IMR-90 (cell line): ENCODE results near the gene IMP3.

Source experiments
- BHLHE40 ChIP-seq: fragments of 150-350 bp; IDR thresholded peaks from 2 replicates; pipeline ENCODE4 v1.6.1; 2016; ENCODE audit warnings: mild to moderate bottlenecking, low read depth, low read length
- CEBPB ChIP-seq: IDR thresholded peaks from 2 replicates; pipeline ENCODE4 v1.6.1; 2012; ENCODE audit warnings: low read depth, low read length, improper control_type of control experiment
- CTCF ChIP-seq: conservative IDR thresholded peaks from 2 replicates; pipeline ENCODE4 v1.5.1; 2012; ENCODE audit warnings: mild to moderate bottlenecking, low read depth, low read length, improper control_type of control experiment
- FOS ChIP-seq: fragments of 150-350 bp; IDR thresholded peaks from 2 replicates; pipeline ENCODE4 v1.6.1; 2016; ENCODE audit warnings: low read depth, low read length
- MAFK ChIP-seq: IDR thresholded peaks from 2 replicates; pipeline ENCODE4 v1.6.1; 2012; ENCODE audit warnings: low read depth, low read length, improper control_type of control experiment
- MAZ ChIP-seq: IDR thresholded peaks from 2 replicates; pipeline ENCODE4 v1.6.1; 2012; ENCODE audit warnings: low read depth, mild to moderate bottlenecking, low read length, improper control_type of control experiment, moderate library complexity, borderline replicate concordance
- MXI1 ChIP-seq: IDR thresholded peaks from 2 replicates; pipeline ENCODE4 v1.6.1; 2012; ENCODE audit warnings: low read depth, mild to moderate bottlenecking, low read length, moderate library complexity, borderline replicate concordance
- POLR2A ChIP-seq: IDR thresholded peaks from 2 replicates; pipeline ENCODE4 v1.6.1; 2012; ENCODE audit warnings: mild to moderate bottlenecking, low read depth, low read length
- RAD21 ChIP-seq: IDR thresholded peaks from 2 replicates; pipeline ENCODE4 v1.6.1; 2012; ENCODE audit warnings: low read length, improper control_type of control experiment
- RCOR1 ChIP-seq: IDR thresholded peaks from 2 replicates; pipeline ENCODE4 v1.6.1; 2012; ENCODE audit warnings: mild to moderate bottlenecking, low read length, improper control_type of control experiment; ENCODE audit not compliant: insufficient replicate concordance
- RFX5 ChIP-seq: IDR thresholded peaks from 2 replicates; pipeline ENCODE4 v1.8.0; 2012; ENCODE audit warnings: low read depth, mild to moderate bottlenecking, low read length, moderate library complexity
- TF ChIP-seq, protein P1 (sequence below): fragments of 150-350 bp; IDR thresholded peaks from 2 replicates; pipeline ENCODE4 v1.6.1; 2016; ENCODE audit warnings: low read depth, mild to moderate bottlenecking, low read length, moderate library complexity, borderline replicate concordance

GRCh38 chr15:75671730-75672602 lies 31.9 kb upstream of the IMP3 start:
- TF ChIP-seq RAD21 (no peak), CTCF (no peak), CEBPB (no peak), POLR2A (no peak), FOS (no peak), MXI1 (no peak), MAZ (no peak), MAFK (peak; percentile 93), RCOR1 (no peak), BHLHE40 (no peak), RFX5 (no peak)
- TF ChIP-seq, protein P1, sequence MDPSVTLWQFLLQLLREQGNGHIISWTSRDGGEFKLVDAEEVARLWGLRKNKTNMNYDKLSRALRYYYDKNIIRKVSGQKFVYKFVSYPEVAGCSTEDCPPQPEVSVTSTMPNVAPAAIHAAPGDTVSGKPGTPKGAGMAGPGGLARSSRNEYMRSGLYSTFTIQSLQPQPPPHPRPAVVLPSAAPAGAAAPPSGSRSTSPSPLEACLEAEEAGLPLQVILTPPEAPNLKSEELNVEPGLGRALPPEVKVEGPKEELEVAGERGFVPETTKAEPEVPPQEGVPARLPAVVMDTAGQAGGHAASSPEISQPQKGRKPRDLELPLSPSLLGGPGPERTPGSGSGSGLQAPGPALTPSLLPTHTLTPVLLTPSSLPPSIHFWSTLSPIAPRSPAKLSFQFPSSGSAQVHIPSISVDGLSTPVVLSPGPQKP: no peak
